Measurements from ENCODE around the gene CNTN2. TPM values are rescaled to one million over a fixed set of nuclear protein-coding genes. Genes with fewer than 3 reads are reported as not detected.

The CNTN2 gene
- total and polyA plus RNA-seq, 8 donors = 0.09 to 0.44 (median 0.25) TPM; not detected in 1

DNA sequence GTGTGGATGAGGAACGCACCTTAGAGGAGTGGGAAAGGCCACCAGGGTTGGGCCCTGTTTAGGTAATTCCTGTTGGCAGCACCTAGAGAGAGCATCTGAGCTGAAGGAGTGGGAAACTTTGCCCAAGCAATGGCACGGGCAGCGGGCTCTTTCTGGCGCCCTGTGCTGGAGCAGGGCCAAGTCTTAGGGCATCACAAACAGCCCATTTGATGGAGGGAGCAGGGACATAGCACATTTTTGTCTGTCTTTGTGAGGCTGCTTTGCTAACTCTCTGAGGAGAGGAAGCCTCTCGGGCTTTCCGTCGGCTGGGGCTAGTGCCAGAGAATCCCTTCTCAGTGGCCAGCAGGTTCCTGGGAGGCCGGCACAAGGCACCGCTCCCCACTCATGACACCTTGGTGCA lies 22.5 kb upstream of the CNTN2 start:
- WGBS, 2 donors = 83 to 91% methylated on average over 9 of the region's 9 CpGs
- ATAC-seq (no peak), FAIRE-seq (no peak), DNase-seq (no peak)
- Histone ChIP-seq H3K36me3 (no peaks in the 10 kb centered on the region), H3K4me1 (no peaks in the 10 kb centered on the region), H3K27ac (no peak overlapping the region), H3K4me3 (no peak overlapping the region), H3K27me3 (no peaks in the 10 kb centered on the region), H3K9me3 (no peaks in the 10 kb centered on the region)
- intact Hi-C loops (cut with DNase I) = no loop called here
- TF ChIP-seq, protein P1, sequence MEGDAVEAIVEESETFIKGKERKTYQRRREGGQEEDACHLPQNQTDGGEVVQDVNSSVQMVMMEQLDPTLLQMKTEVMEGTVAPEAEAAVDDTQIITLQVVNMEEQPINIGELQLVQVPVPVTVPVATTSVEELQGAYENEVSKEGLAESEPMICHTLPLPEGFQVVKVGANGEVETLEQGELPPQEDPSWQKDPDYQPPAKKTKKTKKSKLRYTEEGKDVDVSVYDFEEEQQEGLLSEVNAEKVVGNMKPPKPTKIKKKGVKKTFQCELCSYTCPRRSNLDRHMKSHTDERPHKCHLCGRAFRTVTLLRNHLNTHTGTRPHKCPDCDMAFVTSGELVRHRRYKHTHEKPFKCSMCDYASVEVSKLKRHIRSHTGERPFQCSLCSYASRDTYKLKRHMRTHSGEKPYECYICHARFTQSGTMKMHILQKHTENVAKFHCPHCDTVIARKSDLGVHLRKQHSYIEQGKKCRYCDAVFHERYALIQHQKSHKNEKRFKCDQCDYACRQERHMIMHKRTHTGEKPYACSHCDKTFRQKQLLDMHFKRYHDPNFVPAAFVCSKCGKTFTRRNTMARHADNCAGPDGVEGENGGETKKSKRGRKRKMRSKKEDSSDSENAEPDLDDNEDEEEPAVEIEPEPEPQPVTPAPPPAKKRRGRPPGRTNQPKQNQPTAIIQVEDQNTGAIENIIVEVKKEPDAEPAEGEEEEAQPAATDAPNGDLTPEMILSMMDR (IDR thresholded peaks at IDR 0.05) = no peak

DNA sequence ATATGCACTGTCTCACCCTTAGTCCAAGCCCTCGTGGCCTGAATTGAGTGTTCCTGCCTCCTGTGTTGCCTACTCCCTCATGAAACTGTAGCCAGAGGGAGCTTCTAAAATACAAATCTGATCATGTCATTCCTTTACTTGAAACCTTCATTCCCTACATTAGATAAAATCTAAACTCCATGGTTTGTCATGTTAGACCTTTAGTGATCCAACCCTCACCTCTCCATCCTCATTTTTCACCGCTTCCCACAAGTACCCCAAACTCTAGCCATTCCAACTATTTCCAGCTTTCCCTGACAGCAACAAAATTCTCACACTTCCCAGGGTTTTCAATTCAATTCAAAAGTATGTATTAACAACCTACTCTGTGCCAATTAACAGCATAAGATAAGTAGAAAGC lies 18.3 kb upstream of the CNTN2 start:
- H3K27me3 ChIP-seq = no peaks in the 10 kb centered on the region
- no peak overlapping the region for H3K4me3 ChIP-seq
- TF ChIP-seq, protein P1 (IDR thresholded peaks at IDR 0.05) = no peak
- H3K4me1 ChIP-seq = no peaks in the 10 kb centered on the region
- FAIRE-seq (no peak), ATAC-seq (no peak), DNase-seq (no peak)
- WGBS, 2 donors = 95 to 97% methylated on average over 2 of the region's 2 CpGs
- intact Hi-C loops (cut with DNase I) = no loop called here
- H3K9me3 ChIP-seq = no peaks in the 10 kb centered on the region
- H3K36me3 ChIP-seq = no peaks in the 10 kb centered on the region
- no peak overlapping the region for H3K27ac ChIP-seq

DNA sequence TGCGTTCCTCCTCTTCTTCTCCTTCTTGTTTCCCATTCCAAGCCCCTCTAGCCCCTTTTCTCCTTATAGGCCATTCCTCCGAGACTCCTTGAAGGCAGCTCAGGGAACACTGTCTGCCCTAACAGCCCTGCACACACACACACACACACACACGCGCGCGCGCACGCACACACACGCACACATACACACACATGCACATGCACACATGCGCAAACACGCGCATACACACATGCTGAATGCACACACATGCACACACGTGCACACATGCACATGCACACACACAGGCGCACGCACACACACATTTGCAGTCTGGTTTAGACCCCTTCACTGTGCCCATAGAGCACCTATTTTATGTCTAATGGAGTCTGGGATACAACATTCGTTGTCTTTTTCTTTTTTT lies 17.8 kb upstream of the CNTN2 start:
- ATAC-seq = no peak
- Histone ChIP-seq H3K27me3 (no peaks in the 10 kb centered on the region), H3K27ac (no peak overlapping the region), H3K36me3 (no peaks in the 10 kb centered on the region), H3K9me3 (no peaks in the 10 kb centered on the region), H3K4me1 (no peaks in the 10 kb centered on the region), H3K4me3 (no peak overlapping the region)
- intact Hi-C loops (cut with DNase I) = no loop called here
- no peak for FAIRE-seq
- 86 to 88% methylated on average over 16 of the region's 16 CpGs for WGBS, 2 donors
- no peak for DNase-seq
- TF ChIP-seq, protein P1 (IDR thresholded peaks at IDR 0.05) = no peak

DNA sequence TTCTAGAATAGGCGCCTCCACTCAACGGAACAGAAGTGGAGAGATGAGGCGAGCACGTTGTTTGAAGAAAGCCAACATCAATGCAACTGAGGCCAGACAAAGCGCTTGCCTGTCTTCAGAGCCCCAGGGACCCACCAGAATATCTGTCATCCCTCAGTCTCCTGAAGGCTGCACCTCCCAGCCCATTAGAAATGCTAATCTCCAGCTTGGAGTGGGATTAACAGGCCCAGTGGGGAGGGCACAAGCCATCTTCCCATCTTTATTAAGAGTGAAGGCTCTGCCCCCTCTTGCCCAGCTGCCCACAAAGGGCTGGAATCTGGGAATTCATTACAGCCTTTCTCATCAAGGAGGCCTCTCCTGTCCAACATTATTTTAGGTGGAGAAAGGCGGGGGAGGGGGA lies 16.8 kb upstream of the CNTN2 start:
- Histone ChIP-seq H3K4me1 (no peaks in the 10 kb centered on the region), H3K36me3 (no peaks in the 10 kb centered on the region), H3K9me3 (no peaks in the 10 kb centered on the region), H3K27ac (no peak overlapping the region), H3K27me3 (no peaks in the 10 kb centered on the region), H3K4me3 (no peak overlapping the region)
- intact Hi-C loops (cut with DNase I) = no loop called here
- FAIRE-seq (no peak), ATAC-seq (no peak), DNase-seq (no peak)
- 72 to 73% methylated on average over 6 of the region's 6 CpGs for WGBS, 2 donors
- TF ChIP-seq, protein P1 (IDR thresholded peaks at IDR 0.05) = no peak

DNA sequence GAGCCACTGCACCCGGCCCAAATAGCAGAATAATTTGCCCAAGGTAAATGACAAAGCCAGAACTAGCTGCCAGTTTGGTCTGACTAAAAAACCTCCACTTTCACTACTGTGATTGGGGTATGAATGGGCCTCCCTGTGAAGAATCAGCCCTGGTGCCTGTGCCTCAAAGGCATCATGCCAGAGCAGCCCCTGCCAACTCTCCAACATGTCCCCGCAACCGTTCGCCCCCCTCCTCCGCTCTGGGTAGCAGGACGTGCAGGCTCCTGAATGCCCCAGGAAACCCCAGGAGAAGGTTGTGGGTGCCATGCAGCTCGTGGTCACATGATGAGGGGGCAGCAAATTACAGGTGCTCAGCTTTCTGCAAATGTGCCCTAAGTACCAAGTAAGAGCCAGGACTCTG lies 14.6 kb upstream of the CNTN2 start:
- DNase-seq (no peak), FAIRE-seq (no peak), ATAC-seq (no peak)
- 63 to 72% methylated on average over 7 of the region's 7 CpGs for WGBS, 2 donors
- TF ChIP-seq, protein P1 (IDR thresholded peaks at IDR 0.05) = no peak
- intact Hi-C loops (cut with DNase I) = no loop called here
- no peaks in the 10 kb centered on the region for H3K27me3 ChIP-seq
- no peaks in the 10 kb centered on the region for H3K36me3 ChIP-seq
- H3K27ac ChIP-seq = no peak overlapping the region
- no peaks in the 10 kb centered on the region for H3K9me3 ChIP-seq
- H3K4me3 ChIP-seq = no peak overlapping the region
- no peaks in the 10 kb centered on the region for H3K4me1 ChIP-seq

Measured in pancreas (tissue), 10 donors.